ENCODE measurements around the gene FGFRL1.

Gene FGFRL1

DNA sequence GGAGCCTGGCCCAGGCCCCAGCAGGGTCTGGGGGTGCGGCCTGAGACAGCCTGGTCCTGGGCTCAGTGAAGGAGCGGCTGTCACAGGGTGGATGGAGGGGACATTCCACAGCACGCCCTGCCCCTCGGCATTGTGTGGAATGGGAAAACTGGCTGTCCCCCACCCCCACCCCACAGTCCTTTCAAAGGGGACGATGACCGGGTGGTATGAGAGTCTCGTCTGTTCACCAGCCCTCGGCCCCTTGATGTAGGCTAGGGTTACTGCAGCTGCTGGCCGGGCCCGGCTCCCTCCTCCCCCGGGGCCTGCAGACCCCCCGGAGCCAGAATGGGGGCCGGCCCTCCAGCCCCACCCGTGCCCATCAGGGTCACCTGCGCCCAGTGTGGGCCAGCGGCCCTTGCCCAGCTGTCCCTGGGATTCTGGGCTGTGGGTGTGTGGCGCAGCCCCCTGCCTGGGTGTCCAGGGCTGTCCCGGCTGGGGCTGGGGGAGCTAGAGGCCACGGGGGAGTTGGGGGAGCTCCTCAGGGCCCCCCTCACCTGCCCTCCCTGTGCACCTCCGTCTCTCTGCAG lies 11.7 kb downstream of the FGFRL1 start:
- no peak for DNase-seq (ENCODE audit: low read depth)

DNA sequence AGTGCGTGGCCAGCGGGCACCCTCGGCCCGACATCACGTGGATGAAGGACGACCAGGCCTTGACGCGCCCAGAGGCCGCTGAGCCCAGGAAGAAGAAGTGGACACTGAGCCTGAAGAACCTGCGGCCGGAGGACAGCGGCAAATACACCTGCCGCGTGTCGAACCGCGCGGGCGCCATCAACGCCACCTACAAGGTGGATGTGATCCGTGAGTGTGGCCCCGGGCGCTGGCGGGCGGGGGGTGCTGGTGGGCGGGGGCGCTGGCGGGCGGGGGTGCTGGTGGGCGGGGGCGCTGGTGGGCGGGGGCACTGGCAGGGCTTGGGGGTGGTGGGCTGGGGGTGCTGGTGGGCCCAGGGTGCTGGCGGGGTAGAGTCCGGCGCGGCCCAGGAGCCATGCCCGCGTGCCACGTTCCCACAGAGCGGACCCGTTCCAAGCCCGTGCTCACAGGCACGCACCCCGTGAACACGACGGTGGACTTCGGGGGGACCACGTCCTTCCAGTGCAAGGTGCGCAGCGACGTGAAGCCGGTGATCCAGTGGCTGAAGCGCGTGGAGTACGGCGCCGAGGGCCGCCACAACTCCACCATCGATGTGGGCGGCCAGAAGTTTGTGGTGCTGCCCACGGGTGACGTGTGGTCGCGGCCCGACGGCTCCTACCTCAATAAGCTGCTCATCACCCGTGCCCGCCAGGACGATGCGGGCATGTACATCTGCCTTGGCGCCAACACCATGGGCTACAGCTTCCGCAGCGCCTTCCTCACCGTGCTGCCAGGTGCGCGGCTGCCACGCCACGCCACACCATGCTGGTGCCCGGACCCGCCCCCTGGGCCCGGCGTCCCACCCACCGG lies 12.7 kb downstream of the FGFRL1 start:
- DNase-seq (ENCODE audit: low read depth): no peak

GRCh38 chr4:1024882-1025545 lies 13.6 kb downstream of the FGFRL1 start:
- no peak for DNase-seq (ENCODE audit: low read depth)

DNA sequence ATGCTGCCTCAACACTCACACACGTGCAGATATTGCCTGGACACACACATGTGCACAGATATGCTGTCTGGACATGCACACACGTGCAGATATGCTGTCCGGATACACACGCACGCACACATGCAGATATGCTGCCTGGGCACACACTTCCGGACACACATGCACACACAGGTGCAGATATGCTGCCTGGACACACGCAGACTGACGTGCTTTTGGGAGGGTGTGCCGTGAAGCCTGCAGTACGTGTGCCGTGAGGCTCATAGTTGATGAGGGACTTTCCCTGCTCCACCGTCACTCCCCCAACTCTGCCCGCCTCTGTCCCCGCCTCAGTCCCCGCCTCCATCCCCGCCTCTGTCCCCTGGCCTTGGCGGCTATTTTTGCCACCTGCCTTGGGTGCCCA lies 14.7 kb downstream of the FGFRL1 start:
- no peak for DNase-seq (ENCODE audit: low read depth)

DNA sequence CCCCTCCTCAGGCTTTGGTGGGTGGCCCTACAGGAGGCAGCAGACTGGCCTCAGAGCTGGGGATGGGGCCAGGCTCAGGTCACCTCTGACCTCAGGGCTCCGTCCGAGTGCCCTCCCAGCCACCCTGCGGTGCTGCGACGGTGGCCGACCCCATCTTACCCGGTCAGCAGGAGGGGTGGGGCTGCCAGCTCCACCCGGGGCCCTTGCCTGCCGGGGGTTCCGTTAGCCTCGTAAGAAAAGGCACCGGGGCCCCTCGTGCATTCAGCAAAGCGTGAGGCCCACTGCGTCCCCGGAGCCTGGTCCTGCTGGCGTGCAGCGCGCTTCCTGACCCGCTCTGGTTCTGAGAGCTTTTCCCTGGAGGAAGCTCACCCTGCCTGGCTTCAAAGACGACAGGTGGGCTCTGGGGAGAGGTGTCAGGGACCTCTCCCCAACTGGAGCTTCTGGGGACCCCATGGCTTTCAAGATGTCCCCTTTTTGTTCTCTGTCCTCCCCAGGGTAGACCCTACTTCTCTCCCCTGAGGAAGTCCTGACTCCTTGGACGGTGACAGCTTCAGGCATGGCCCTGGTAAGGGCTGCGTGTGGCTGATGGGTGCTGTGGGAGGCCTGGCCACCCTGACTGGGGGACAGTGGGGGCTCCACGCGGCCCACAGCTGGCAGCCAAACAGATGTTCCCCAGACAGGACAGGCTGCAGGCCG lies 15.9 kb downstream of the FGFRL1 start:
- DNase-seq (ENCODE audit: low read depth): no peak

- DNase-seq (ENCODE audit: low read depth): no peak
These were observed 16.5 kb downstream of the FGFRL1 start for GRCh38 chr4:1027915-1028238.

GRCh38 chr4:1028574-1029220 lies 17.3 kb downstream of the FGFRL1 start:
- no peak for DNase-seq (ENCODE audit: low read depth)

DNA sequence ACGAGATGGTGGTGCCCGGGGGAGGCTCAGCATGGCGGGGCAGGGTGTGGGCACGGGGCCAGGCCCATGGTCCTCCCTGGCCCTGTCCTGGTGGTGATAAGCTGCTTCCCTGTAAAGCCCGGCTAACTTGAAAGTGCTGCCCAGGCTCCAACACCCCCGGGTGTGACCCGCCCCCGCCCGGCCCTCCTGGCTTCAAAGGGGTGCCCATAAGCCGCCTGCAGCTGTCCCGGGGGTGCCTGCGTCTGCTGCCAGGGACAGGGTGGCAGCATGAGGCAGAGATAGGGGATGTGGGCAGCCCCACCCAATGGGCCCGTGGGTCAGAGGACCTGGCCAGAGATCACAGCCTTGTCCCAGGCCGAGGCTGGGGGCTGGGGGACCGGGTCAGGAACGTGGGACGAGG lies 18.1 kb downstream of the FGFRL1 start:
- no peak for DNase-seq (ENCODE audit: low read depth)

DNA sequence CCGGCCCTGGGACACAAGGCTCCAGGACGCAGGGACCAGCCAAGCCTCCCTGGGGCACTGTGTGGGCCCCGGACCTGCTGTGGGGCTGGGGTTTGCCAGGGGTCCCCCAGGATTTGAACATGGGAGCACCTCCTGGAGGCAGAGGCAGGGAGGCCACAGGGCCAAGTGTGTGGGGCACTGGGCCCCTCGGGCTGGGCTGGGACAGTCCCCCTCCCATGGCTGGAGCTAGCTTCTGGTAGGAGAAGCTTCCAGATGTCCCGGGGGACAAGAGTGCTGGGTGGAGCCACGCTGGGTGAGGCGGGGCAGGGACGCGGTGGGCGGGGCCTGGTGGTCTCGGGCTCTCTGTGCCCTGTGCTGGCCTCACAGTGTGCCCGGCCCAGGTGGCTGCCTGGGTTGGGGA lies 18.6 kb downstream of the FGFRL1 start:
- no peak for DNase-seq (ENCODE audit: low read depth)

DNA sequence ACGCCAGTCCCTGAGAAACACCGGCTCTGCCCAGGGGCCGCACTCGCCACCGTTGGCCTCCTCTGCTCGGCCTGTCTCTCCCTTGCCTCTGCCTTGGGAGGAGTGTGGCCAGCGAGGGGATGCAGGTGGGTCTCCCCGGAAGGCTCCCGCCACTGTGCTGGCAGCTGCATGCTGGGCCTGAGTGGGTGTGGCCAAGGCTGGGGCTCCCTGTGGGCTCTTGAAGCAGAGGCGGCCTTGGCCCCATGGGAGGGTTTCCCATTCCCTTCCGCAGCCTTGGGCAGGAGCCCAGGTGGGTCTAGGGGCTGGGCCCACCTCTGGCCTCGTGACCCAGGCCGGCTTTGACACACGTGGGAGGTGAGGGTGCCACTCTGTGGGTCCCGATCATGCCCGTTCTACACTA lies 19.1 kb downstream of the FGFRL1 start:
- no peak for DNase-seq (ENCODE audit: low read depth)

GRCh38 chr4:1031346-1031745 lies 19.9 kb downstream of the FGFRL1 start:
- DNase-seq (ENCODE audit: low read depth): no peak

DNA sequence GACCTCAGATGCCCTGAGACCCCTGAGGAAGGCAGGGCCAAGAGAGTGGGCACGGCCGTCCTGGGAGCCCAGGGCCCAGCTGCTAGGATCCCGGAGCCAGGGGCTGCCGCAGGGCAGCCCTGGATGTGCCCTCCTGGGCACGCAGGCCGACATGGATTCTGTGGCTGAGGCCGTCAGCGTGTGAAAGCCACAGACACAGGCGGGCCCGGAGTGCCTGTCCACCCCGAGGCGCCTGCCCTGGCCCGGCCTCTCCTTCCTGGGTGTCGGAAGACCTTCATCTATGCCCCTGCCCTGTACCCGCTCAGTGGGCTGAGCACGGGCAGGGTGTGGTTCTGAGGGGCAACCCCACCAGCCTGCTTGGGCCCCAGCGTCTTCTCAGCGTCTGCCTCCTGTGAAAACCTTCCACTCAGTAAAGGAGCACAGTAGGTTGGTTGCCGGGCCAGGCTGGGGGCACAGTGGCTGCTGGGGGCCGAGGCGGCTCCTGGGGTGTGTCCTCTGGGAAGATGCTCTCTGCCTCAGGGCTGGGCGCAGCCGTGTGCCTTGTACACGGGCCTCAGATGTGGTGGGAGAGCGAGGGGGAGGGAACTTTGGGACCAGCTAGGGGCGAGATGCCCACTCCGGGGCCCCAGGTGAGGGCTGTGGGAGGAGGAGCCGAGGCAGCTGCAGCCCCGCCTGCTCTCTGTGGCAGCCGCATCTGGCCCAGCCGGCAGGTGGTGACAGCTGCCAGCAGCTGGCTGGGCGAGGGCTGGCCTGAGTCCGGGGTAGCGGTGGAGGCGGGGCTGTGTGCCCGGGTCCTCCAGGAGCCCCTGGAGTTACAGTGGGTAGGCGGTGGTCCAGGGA lies 20.8 kb downstream of the FGFRL1 start:
- no peak for DNase-seq (ENCODE audit: low read depth)

- DNase-seq (ENCODE audit: low read depth): no peak
These were observed 21.4 kb downstream of the FGFRL1 start for GRCh38 chr4:1032861-1033260.

- DNase-seq (ENCODE audit: low read depth): no peak
These were observed 22.6 kb downstream of the FGFRL1 start for GRCh38 chr4:1033840-1034551.

GRCh38 chr4:1035510-1035909 lies 24.1 kb downstream of the FGFRL1 start:
- no peak for DNase-seq (ENCODE audit: low read depth)

DNA sequence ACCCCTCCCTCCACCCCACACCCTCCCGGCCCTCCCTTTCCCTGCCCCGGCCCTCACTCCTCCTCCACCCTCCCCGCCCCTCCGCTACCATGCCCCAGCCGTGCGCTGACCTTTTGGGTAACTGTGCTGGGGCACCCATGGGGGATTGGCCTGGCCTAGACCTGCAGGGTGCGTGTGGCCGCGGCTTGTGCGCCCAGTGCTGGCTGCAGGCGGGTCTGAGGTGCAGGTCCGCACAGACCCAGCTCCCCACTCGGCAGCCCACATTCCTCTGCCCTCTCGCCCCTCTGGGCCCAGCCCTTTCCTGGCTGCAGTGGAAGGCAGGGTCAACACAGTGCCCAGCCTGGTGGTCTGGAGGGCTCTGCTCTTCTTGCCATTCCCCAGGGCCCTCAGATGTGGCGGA lies 24.7 kb downstream of the FGFRL1 start:
- no peak for DNase-seq (ENCODE audit: low read depth)

DNA sequence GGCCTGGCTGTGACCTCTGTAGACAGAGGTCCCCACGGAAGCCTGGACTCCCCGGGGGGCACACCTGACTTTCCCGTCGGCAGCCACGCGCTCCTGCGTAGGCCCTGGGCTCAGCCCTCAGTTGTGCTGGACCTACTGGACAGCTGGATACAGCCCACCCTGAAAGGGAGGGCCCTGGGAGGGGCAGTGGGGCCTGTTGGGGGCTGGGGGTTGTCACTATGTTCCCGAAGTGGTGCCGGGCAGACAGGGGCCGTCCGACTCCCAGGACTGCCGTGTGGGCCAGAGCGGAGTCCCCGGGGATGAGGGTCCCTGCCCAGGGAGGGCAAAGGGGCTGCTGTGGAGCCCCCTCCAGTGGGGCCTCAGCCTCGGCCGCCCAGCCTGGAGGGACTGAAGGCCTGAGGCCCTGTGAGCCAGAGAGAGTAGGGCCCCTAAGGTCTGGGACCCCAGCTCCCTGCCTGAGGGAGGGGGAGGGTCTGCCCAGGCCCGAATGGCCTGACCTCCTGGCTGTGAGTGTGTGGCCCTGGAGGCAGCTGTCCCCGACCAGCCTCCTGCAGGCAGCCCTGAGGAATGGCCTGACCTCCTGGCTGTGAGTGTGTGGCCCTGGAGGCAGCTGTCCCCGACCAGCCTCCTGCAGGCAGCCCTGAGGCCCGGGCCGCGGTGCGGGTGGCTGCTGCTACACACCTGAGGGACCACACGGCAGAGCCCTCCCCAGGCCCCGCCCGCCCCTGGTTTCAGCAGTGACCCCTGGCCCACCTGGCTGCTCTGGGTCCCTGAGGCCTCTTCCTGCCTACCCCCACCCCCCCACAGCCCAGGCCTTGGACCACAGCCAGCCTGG lies 25.8 kb downstream of the FGFRL1 start:
- no peak for DNase-seq (ENCODE audit: low read depth)

DNA sequence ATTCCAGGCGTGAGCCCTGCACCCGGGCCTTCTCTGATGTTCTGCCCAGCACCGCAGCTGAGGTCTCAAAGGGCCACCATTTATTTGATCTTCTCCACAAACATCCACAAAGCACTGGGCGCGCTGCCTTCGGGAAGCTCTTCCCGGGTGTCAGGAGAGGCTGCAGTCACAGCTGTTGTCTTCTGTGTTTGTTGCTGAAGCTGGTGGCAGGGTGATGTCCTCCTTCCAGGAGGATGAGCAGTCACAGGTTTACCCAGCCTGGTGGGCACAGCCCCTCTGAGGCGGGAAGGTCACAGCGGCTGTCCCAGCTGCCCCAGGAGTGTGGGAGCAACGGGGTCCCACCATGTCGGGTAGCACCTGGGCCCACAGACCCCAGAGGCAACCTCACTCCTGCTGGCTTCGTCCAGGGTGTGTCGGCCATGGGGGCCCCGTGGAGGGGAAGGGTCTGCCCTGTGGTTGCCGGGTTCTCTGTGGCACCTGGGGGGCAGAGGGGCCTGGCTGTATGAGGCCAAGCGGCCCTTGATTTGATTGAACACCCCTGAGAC lies 27.6 kb downstream of the FGFRL1 start:
- DNase-seq (ENCODE audit: low read depth): no peak

GRCh38 chr4:1039493-1040343 lies 28.3 kb downstream of the FGFRL1 start:
- DNase-seq (ENCODE audit: low read depth): no peak
